Spleen (tissue), 11 donors: ENCODE results near the gene FBLN5. TPM values are rescaled to one million over a fixed set of nuclear protein-coding genes. Genes with fewer than 3 reads are reported as not detected.

Experiments
- DNase-seq: peaks from one replicate; pipeline ENCODE4 v3.0.0-alpha.2; 2020
- H3K27ac ChIP-seq, 8 donors: fragments of 200-600 bp; sonication (generic) in 7 of 8; 1 replicate in 4 of 8; 2 replicates in 4 of 8; pipeline versions ENCODE4 v1.5.0 to v1.8.0; 2016 to 2021; ENCODE audit warnings: inconsistent platforms in 4 of 8, mild to moderate bottlenecking in 4 of 8, moderate library complexity in 1 of 8
- H3K27me3 ChIP-seq, 7 donors: fragments of 200-600 bp; sonication (generic) in 6 of 7; replicated peaks in 1 of 7; 1 replicate in 4 of 7; 2 replicates in 3 of 7; pipeline versions ENCODE4 v1.5.0 to v1.8.0; 2016 to 2021; ENCODE audit warnings: inconsistent platforms in 3 of 7, mild to moderate bottlenecking in 1 of 7
- H3K36me3 ChIP-seq, 6 donors: fragments of 200-600 bp; sonication (generic) in 5 of 6; 1 replicate in 4 of 6; 2 replicates in 2 of 6; pipeline versions ENCODE4 v1.5.0 to v1.8.0; 2016 to 2021; ENCODE audit warnings: inconsistent platforms in 2 of 6
- H3K4me1 ChIP-seq, 6 donors: fragments of 200-600 bp; sonication (generic) in 5 of 6; 1 replicate in 3 of 6; 2 replicates in 3 of 6; pipeline versions ENCODE4 v1.5.0 to v1.8.0; 2016 to 2021; ENCODE audit warnings: inconsistent platforms in 3 of 6
- H3K4me3 ChIP-seq, 8 donors: fragments of 200-600 bp; sonication (generic) in 7 of 8; 1 replicate in 4 of 8; 2 replicates in 4 of 8; pipeline versions ENCODE4 v1.5.0 to v1.8.0; 2016 to 2021; ENCODE audit warnings: inconsistent platforms in 4 of 8, mild to moderate bottlenecking in 4 of 8, moderate library complexity in 2 of 8
- H3K9me3 ChIP-seq, 8 donors: fragments of 200-600 bp; sonication (generic) in 7 of 8; 1 replicate in 4 of 8; 2 replicates in 4 of 8; pipeline versions ENCODE4 v1.5.0 to v1.8.0; 2016 to 2021; ENCODE audit warnings: inconsistent platforms in 4 of 8
- POLR2A ChIP-seq, 3 donors: fragments of 450-650 bp; IDR thresholded peaks; one replicate each; pipeline ENCODE4 v1.5.1; 2017; ENCODE audit warnings: antibody characterized with exemption in 3 of 3, mild to moderate bottlenecking in 1 of 3
- POLR2AphosphoS5 ChIP-seq, 3 donors: sonication (generic); formaldehyde crosslinking; IDR thresholded peaks; one replicate each; pipeline ENCODE4 v1.5.1; 2017; ENCODE audit warnings: antibody characterized with exemption in 3 of 3
- WGBS, 5 donors: extraction: QIAGEN DNeasy Blood & Tissue Kit in 3 of 5; methylation state at CpG; one replicate each; pipeline versions ENCODE4 v1.1.5 to v1.1.7; 2013 to 2018; 5-methylcytosine and 5-hydroxymethylcytosine counted together
- intact Hi-C: fragments of 100-400 bp; cut with DNase I; formaldehyde crosslinking; loops from one replicate; pipeline ENCODE4 v1.15.0; 2023; ENCODE audit warnings: low total_unique reads
- polyA plus RNA-seq, 3 donors: library from polyadenylated mRNA; stranded (reverse); fragments of 200-250 nt; gene quantifications; one replicate each; pipeline ENCODE4 v1.2.1, GENCODE V29; 2013
- total RNA-seq, 7 donors: library from RNA; depleted of rRNA in 3 of 7; stranded (reverse); fragments of >200 nt in 3 of 7; fragmentation: NEBNext Ultra II Directional in 4 of 7; extraction: Animal tissue kit (Norgen Biotek cat#: 25700) in 4 of 7; gene quantifications; one replicate each; pipeline versions ENCODE4 v1.1.0 to v1.2.1, GENCODE V29; 2016 to 2021
- TF ChIP-seq, protein P1 (sequence below), 11 experiments: fragments of 200-600 bp in 7 of 11; fragments of 450-650 bp in 4 of 11; sonication (generic) in 4 of 11; IDR thresholded peaks in 8 of 11; conservative IDR thresholded peaks in 3 of 11; 1 replicate in 7 of 11; 2 replicates in 4 of 11; pipeline versions ENCODE4 v1.4.0 to v1.8.0; 2016 to 2021; ENCODE audit warnings: antibody characterized with exemption in 11 of 11, inconsistent platforms in 4 of 11, mild to moderate bottlenecking in 1 of 11
- donor health status: healthy with polysubstance abuse.
- donor health status: DM: no; HTN: no; CAD: no; lungs with moderate emphysema.
- donor health status: DM: no; HTN: no; CAD: no.
- donor health status: Bipolar disorder and iron deficiency.
- donor health status: healthy.
- donor health status: DM: no; HTN: no; CAD: no.
- donor health status: DM: yes; HTN: yes; CAD: no.

FBLN5 gene
- total and polyA plus RNA-seq, 10 donors, result 26.4 to 396 (median 102) TPM

DNA sequence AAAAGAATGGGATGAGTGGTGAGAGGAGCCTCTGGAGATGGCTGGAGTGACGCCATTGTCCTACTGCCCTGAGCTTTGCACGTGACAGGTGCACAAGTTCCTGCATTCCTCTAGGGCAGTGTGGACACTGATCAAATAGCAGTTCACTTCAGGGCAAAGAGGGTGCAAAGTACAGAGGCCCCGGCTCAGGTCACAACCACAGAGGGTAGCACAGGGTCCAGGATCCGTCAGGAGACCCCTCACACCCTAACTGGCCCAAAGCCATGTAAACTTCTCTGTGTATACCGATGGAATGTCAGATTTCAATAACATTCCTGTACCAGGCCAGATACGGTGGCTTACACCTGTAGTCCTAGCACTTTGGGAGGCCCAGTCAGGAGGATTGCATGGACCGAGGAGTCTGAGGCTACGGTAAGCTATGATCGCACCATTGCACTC lies 10.4 kb upstream of the FBLN5 start:
- H3K4me1 ChIP-seq, result no peaks in the 10 kb centered on the region
- H3K4me3 ChIP-seq, result no peak overlapping the region
- intact Hi-C loops, result no loop called here
- no peaks in the 10 kb centered on the region for H3K27me3 ChIP-seq
- TF ChIP-seq, protein P1, sequence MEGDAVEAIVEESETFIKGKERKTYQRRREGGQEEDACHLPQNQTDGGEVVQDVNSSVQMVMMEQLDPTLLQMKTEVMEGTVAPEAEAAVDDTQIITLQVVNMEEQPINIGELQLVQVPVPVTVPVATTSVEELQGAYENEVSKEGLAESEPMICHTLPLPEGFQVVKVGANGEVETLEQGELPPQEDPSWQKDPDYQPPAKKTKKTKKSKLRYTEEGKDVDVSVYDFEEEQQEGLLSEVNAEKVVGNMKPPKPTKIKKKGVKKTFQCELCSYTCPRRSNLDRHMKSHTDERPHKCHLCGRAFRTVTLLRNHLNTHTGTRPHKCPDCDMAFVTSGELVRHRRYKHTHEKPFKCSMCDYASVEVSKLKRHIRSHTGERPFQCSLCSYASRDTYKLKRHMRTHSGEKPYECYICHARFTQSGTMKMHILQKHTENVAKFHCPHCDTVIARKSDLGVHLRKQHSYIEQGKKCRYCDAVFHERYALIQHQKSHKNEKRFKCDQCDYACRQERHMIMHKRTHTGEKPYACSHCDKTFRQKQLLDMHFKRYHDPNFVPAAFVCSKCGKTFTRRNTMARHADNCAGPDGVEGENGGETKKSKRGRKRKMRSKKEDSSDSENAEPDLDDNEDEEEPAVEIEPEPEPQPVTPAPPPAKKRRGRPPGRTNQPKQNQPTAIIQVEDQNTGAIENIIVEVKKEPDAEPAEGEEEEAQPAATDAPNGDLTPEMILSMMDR (IDR thresholded peaks at IDR 0.05 in 8 of 11, conservative IDR thresholded peaks at IDR 0.05 in 3 of 11), result no peak
- TF ChIP-seq POLR2A (IDR thresholded peaks at IDR 0.05), result no peak
- H3K9me3 ChIP-seq, result no peaks in the 10 kb centered on the region
- whole genome bisulfite sequencing, 5 donors, result 82 to 94% (median 92%) methylated on average over 9 of the region's 9 CpGs
- no peak overlapping the region for H3K27ac ChIP-seq
- no peak for DNase-seq
- H3K36me3 ChIP-seq, result no peaks in the 10 kb centered on the region

DNA sequence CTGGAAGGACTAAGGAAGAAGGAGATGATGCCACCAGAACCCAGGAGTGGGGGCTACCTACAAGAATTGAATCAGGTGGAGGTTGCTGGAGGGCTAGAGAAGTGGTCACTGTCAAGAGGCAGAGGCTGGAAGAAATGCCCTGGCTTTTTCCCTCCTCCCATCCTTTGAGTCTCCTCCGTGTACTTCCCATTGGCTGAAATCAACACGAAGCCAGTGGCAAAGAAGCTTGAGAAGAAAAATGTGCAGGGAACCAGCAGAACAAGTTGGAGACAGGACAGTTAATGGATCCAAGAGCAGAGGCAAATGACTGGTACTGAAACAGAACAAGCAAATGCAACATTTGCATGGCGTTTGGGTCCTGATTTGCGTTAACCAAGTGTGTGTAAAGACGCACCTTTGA lies 9.1 kb upstream of the FBLN5 start:
- Histone ChIP-seq H3K9me3 (no peaks in the 10 kb centered on the region), H3K4me3 (no peak overlapping the region), H3K27ac (no peak overlapping the region), H3K4me1 (no peaks in the 10 kb centered on the region), H3K27me3 (no peaks in the 10 kb centered on the region), H3K36me3 (no peaks in the 10 kb centered on the region)
- 66 to 91% (median 88%) methylated on average over 5 of the region's 5 CpGs for WGBS, 5 donors
- intact Hi-C loops, result no loop called here
- TF ChIP-seq POLR2AphosphoS5 (IDR thresholded peaks at IDR 0.05), result no peak
- TF ChIP-seq, protein P1 (IDR thresholded peaks at IDR 0.05 in 8 of 11, conservative IDR thresholded peaks at IDR 0.05 in 3 of 11), result no peak
- TF ChIP-seq POLR2A (IDR thresholded peaks at IDR 0.05), result no peak
- DNase-seq, result no peak

DNA sequence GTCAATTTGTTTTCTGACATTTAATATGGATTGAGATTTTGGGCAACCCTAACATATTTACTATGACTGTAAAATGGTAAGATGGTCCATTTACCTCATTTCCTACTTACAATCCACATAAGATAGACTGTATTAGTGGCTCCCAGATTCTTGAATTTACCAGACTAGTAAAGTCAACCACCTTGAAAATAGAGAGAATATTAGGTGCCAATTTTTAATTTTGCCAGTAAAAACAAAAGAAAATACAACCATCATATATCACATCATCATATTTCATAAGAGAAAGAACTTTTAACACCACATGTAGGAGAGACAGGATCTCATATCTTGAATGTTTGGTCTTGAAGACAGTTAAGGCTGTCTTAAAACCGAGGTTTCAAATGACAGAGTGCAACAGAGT lies 7.7 kb upstream of the FBLN5 start:
- intact Hi-C loops, result no loop called here
- 50 to 79% (median 51%) methylated on average over 1 of the region's 1 CpG for WGBS, 5 donors

DNA sequence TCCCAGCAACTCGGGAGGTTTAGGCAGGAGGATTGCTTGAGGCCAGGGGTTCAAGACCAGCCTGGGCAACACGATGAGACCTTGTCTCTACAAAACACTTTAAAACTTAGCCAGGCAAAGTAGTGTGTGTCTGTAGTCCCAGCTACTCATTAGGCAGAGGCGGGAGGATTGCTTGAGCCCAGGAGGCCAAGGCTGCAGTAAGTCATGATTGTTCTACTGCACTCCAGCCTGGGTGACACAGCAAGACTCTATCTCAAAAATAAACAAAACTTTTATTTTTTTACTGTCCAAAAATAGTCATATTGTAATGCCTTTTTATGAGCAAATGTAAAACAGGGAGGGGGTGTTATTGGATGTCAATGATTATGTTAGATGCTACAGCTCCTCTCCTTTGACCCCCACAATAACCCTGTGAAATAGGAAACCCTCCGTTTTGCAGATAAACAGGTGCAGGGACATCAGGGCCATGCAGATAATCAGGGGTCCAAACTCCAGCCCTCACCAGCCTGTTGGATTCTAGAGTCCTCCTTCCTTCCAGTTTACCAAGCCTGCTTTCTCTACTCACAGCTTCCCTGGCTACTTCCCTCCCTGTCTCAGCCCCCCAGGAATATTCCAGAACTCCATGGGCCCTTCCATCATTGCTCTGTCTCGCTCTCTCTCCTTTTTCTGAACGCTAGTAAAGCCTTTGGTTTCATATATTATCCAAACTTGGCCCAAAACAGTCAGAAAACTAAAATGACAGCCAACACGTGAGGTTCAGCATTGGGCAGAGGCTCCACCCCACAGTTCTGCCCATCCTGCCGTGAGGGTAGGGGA lies 5.9 kb upstream of the FBLN5 start:
- no peak for DNase-seq
- H3K27ac ChIP-seq, result no peak overlapping the region
- H3K4me3 ChIP-seq, result no peak overlapping the region
- intact Hi-C loops, result no loop called here
- no peaks in the 10 kb centered on the region for H3K36me3 ChIP-seq
- TF ChIP-seq POLR2AphosphoS5 (IDR thresholded peaks at IDR 0.05) (no peak), POLR2A (IDR thresholded peaks at IDR 0.05) (no peak)
- TF ChIP-seq, protein P1 (IDR thresholded peaks at IDR 0.05 in 8 of 11, conservative IDR thresholded peaks at IDR 0.05 in 3 of 11), result no peak
- no peaks in the 10 kb centered on the region for H3K9me3 ChIP-seq
- peaks cover 0 to under 1% (median 0%) of the 10 kb centered on the region in 6 donors for H3K4me1 ChIP-seq
- H3K27me3 ChIP-seq, result no peaks in the 10 kb centered on the region
- whole genome bisulfite sequencing, 5 donors, result 72 to 87% (median 83%) methylated on average over 8 of the region's 8 CpGs

More for the DNA sequence above, 7.7 kb upstream of the FBLN5 start:
- Histone ChIP-seq H3K4me1 (no peaks in the 10 kb centered on the region), H3K4me3 (no peak overlapping the region), H3K27me3 (no peaks in the 10 kb centered on the region), H3K36me3 (no peaks in the 10 kb centered on the region), H3K27ac (no peak overlapping the region), H3K9me3 (no peaks in the 10 kb centered on the region)
- TF ChIP-seq, protein P1 (IDR thresholded peaks at IDR 0.05 in 8 of 11, conservative IDR thresholded peaks at IDR 0.05 in 3 of 11), result no peak
- TF ChIP-seq POLR2A (IDR thresholded peaks at IDR 0.05) (no peak), POLR2AphosphoS5 (IDR thresholded peaks at IDR 0.05) (no peak)
- no peak for DNase-seq
